Adrenal gland (tissue), 12 donors: ENCODE results near the gene CRYBB1. TPM values are rescaled to one million over a fixed set of nuclear protein-coding genes. Genes with fewer than 3 reads are reported as not detected.

Experiments
- DNase-seq, 7 donors: peaks; one replicate each; pipeline ENCODE4 v3.0.0-alpha.2; 2019 to 2020
- H3K27ac ChIP-seq, 5 donors: fragments of 200-600 bp; sonication (generic) in 4 of 5; 1 replicate in 3 of 5; 2 replicates in 2 of 5; pipeline versions ENCODE4 v1.5.1 to v1.8.0; 2016 to 2020; ENCODE audit warnings: mild to moderate bottlenecking in 1 of 5
- H3K27me3 ChIP-seq: fragments of 200-600 bp; 2 replicates; pipeline ENCODE4 v1.8.0; 2021
- H3K36me3 ChIP-seq, 2 donors: fragments of 200-600 bp; replicated peaks in 1 of 2; 1 replicate in 1 of 2; 2 replicates in 1 of 2; pipeline versions ENCODE4 v1.5.1 to v1.8.0; 2018 to 2022
- H3K4me1 ChIP-seq, 2 donors: fragments of 200-600 bp; replicated peaks in 1 of 2; 1 replicate in 1 of 2; 2 replicates in 1 of 2; pipeline versions ENCODE4 v1.5.1 to v1.8.0; 2018 to 2021
- H3K4me3 ChIP-seq, 4 donors: fragments of 200-600 bp; sonication (generic) in 3 of 4; one replicate each; pipeline ENCODE4 v1.5.1; 2016 to 2018
- H3K9me3 ChIP-seq, 3 donors: fragments of 200-600 bp; sonication (generic) in 1 of 3; replicated peaks in 1 of 3; 1 replicate in 2 of 3; 2 replicates in 1 of 3; pipeline versions ENCODE4 v1.5.1 to v1.8.0; 2016 to 2021
- POLR2A ChIP-seq, 2 donors: fragments of 450-650 bp; IDR thresholded peaks; one replicate each; pipeline ENCODE4 v1.6.1; 2017; ENCODE audit warnings: antibody characterized with exemption in 2 of 2, mild to moderate bottlenecking in 2 of 2, moderate library complexity in 1 of 2
- WGBS, 4 donors: extraction: QIAGEN DNeasy Blood & Tissue Kit in 2 of 4; methylation state at CpG; one replicate each; pipeline versions ENCODE4 v1.1.5 to v1.1.7; 2013 to 2017; 5-methylcytosine and 5-hydroxymethylcytosine counted together
- intact Hi-C, 2 donors: fragments of 100-400 bp; cut with DNase I; formaldehyde crosslinking; loops; one replicate each; pipeline versions ENCODE4 v1.14.1 to v1.15.0; 2022 to 2023
- microRNA counts, 2 donors: library from miRNA; unstranded; fragments of <30 nt; microRNA quantifications; one replicate each; lab custom pipeline; 2016
- microRNA-seq, 3 donors: library from miRNA; unstranded; fragments of <30 nt; microRNA quantifications; one replicate each; pipeline ENCODE4, GENCODE V29; 2017 to 2020
- polyA plus RNA-seq, 3 donors: library from polyadenylated mRNA; stranded (reverse); fragments of 200-250 nt in 2 of 3; fragments of 350-450 nt in 1 of 3; fragmentation: Illumina TruSeq in 1 of 3; extraction: RNeasy Lipid Tissue Mini Kit (QIAGEN cat#74804) in 1 of 3; gene quantifications; one replicate each; pipeline ENCODE4 v1.2.3, GENCODE V29; 2013 to 2014
- small RNA-seq, 2 donors: library from RNA; depleted of rRNA; stranded (forward); fragments of <200 nt; gene quantifications; one replicate each; pipeline ENCODE3, GENCODE V24; 2016
- total RNA-seq, 9 donors: library from RNA; depleted of rRNA in 4 of 9; stranded (reverse); fragments of >200 nt in 4 of 9; fragments of 120-200 nt in 1 of 9; fragmentation: NEBNext Ultra II Directional in 1 of 9; extraction: Animal tissue kit (Norgen Biotek cat#: 25700) in 1 of 9; gene quantifications; one replicate each; pipeline versions ENCODE4 v1.1.0 to v1.2.4, GENCODE V29; 2013 to 2023
- TF ChIP-seq, protein P1 (sequence below), 6 experiments: fragments of 450-650 bp in 4 of 6; fragments of 200-600 bp in 2 of 6; sonication (generic) in 1 of 6; IDR thresholded peaks; 1 replicate in 5 of 6; 2 replicates in 1 of 6; pipeline versions ENCODE4 v1.5.1 to v1.8.0; 2016 to 2021; ENCODE audit warnings: antibody characterized with exemption in 6 of 6, mild to moderate bottlenecking in 2 of 6, moderate library complexity in 1 of 6
- donor health status: healthy with polysubstance abuse.
- donor health status: Bipolar disorder and iron deficiency.
- donor health status: DM: yes; HTN: yes; CAD: no.
- donor health status: DM: no; HTN: no; CAD: no.
- donor health status: DM: no; HTN: no; CAD: no.
- donor health status: DM: yes; HTN: yes; CAD: no.

The CRYBB1 gene
- total and polyA plus RNA-seq, 12 donors, result 0.39 to 2.6 (median 1.6) TPM

DNA sequence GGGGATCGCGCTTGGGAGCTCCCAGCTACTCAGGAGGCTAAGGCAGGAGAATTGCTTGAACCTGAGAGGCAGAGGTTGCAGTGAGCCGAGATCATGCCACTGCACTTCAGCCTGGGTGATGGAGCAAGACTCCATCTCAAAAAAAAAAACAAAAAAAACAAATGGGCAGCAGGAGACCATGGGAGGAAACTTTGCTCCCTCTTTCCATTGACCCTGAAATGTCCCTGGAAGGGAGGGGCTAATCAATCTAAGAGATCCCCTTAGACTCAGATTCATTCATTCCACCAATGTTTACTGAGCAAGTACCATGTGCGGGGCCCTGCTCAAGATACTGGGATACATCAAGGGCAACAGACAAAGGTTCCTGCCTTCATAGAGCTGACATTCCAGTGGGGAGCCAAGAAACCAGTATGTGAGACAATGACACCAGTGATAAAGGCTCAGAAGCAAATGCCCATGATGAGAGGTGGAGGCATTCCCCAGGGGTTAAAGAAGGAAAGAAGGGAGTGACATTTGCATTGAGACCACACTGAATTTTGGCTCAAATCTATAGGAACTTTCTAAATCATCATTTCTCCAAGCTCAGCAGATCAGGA is 67.8 kb downstream of the CRYBB1 start:
- Histone ChIP-seq H3K27me3 (no peaks in the 10 kb centered on the region), H3K36me3 (no peaks in the 10 kb centered on the region), H3K9me3 (no peaks in the 10 kb centered on the region), H3K27ac (peak overlapping the region in 2 of 5 donors; percentile 57 to 59), H3K4me3 (no peak overlapping the region), H3K4me1 (peaks cover 17 to 24% of the 10 kb centered on the region in 2 donors)
- TF ChIP-seq, protein P1, sequence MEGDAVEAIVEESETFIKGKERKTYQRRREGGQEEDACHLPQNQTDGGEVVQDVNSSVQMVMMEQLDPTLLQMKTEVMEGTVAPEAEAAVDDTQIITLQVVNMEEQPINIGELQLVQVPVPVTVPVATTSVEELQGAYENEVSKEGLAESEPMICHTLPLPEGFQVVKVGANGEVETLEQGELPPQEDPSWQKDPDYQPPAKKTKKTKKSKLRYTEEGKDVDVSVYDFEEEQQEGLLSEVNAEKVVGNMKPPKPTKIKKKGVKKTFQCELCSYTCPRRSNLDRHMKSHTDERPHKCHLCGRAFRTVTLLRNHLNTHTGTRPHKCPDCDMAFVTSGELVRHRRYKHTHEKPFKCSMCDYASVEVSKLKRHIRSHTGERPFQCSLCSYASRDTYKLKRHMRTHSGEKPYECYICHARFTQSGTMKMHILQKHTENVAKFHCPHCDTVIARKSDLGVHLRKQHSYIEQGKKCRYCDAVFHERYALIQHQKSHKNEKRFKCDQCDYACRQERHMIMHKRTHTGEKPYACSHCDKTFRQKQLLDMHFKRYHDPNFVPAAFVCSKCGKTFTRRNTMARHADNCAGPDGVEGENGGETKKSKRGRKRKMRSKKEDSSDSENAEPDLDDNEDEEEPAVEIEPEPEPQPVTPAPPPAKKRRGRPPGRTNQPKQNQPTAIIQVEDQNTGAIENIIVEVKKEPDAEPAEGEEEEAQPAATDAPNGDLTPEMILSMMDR (IDR thresholded peaks at IDR 0.05), result no peak
- no peak for TF ChIP-seq POLR2A (IDR thresholded peaks at IDR 0.05)
- DNase-seq, result peak in 1 of 7 donors; percentile 32
- intact Hi-C loops, result no loop called here
- WGBS, 4 donors, result 76 to 84% (median 80%) methylated on average over 4 of the region's 4 CpGs

MicroRNAs encoded within 50 kb of the gene (microRNA counts, 767-probe panel; counts per million panel counts)
- microRNA hsa-miR-548j (lab: Ali Mortazavi, UCI), result 0 counts per million in 2 donors

Small RNA genes within 50 kb of the gene (microRNA-seq; reads per million reads assigned to microRNA genes)
- gene MIR548J, result 1.1 to 4.0 (median 3.4) reads per million in 3 donors

Small RNA genes within 50 kb of the gene (small RNA-seq; reads per million reads assigned to genes)
- gene MIR548J (0.08 to 0.36 reads per million in 2 donors), gene RF01874 (0 reads per million in 2 donors)

Other genes starting within 250 kb of the CRYBB1 start
- 1 to 10 TPM in 1 of 9 donors, under 1 TPM in 8; 0.06 to 1.7 (median 0.50) TPM for gene ASPHD2, start 188.8 kb downstream of the CRYBB1 start, total RNA-seq
- gene ASPHD2, start 188.8 kb downstream of the CRYBB1 start, polyA plus RNA-seq, result under 1 TPM; 0.17 to 0.84 (median 0.40) TPM
- gene HPS4, start 134.2 kb downstream of the CRYBB1 start, total RNA-seq, result 10 to 100 TPM; 23.7 to 38.6 (median 32.4) TPM
- gene HPS4, start 134.2 kb downstream of the CRYBB1 start, polyA plus RNA-seq, result 10 to 100 TPM; 19.9 to 38.5 (median 26.0) TPM
- 100 to 1,000 TPM in 1 of 9 donors, 10 to 100 TPM in 8; 11.8 to 261 (median 17.8) TPM for gene SRRD, start 134.2 kb downstream of the CRYBB1 start, total RNA-seq
- 10 to 100 TPM; 10.3 to 18.2 (median 10.5) TPM for gene SRRD, start 134.2 kb downstream of the CRYBB1 start, polyA plus RNA-seq
- 10 to 100 TPM; 25.0 to 73.3 (median 38.2) TPM for gene TFIP11, start 105.6 kb downstream of the CRYBB1 start, total RNA-seq
- gene TFIP11, start 105.6 kb downstream of the CRYBB1 start, polyA plus RNA-seq, result 10 to 100 TPM; 28.8 to 38.3 (median 32.2) TPM
- gene TPST2, start 27.9 kb downstream of the CRYBB1 start, total RNA-seq, result 100 to 1,000 TPM in 1 of 9 donors, 10 to 100 TPM in 8; 17.6 to 167 (median 69.7) TPM
- 10 to 100 TPM; 15.7 to 21.2 (median 17.7) TPM for gene TPST2, start 27.9 kb downstream of the CRYBB1 start, polyA plus RNA-seq
- gene CRYBA4, start 3.9 kb upstream of the CRYBB1 start, total RNA-seq, result not detected
- not detected for gene CRYBA4, start 3.9 kb upstream of the CRYBB1 start, polyA plus RNA-seq
- gene MIAT, start 39.6 kb upstream of the CRYBB1 start, total RNA-seq, result 10 to 100 TPM in 2 of 9 donors, 1 to 10 TPM in 5, under 1 TPM in 2; 0.18 to 11.4 (median 1.6) TPM
- 10 to 100 TPM in 1 of 3 donors, 1 to 10 TPM in 2; 4.6 to 23.9 (median 7.0) TPM for gene MIAT, start 39.6 kb upstream of the CRYBB1 start, polyA plus RNA-seq